Mesothelial cell of epicardium (in vitro differentiated cells): ENCODE measurements around the gene WNT10A. TPM values are rescaled to one million over a fixed set of nuclear protein-coding genes. Genes with fewer than 3 reads are reported as not detected.
"Not testable (repeated sequence)": the region's sequence is repeated elsewhere in the genome, so short reads cannot be mapped to it uniquely, and the experiment has no call there.

Source experiments
- DNase-seq, 2 experiments: peaks; one replicate each; pipeline ENCODE4 v3.0.0; 2021; ENCODE audit warnings: low spot score in 2 of 2; ENCODE audit not compliant: unreplicated experiment in 2 of 2
- H3K27ac Mint-ChIP-seq: 2 replicates; pipeline ENCODE4 v1.8.0; 2021; ENCODE audit warnings: mixed read lengths
- H3K27me3 Mint-ChIP-seq: 2 replicates; pipeline ENCODE4 v1.8.0; 2021; ENCODE audit warnings: low read depth, mixed read lengths
- H3K36me3 Mint-ChIP-seq: 2 replicates; pipeline ENCODE4 v1.8.0; 2021; ENCODE audit warnings: mixed read lengths
- H3K4me1 Mint-ChIP-seq: 2 replicates; pipeline ENCODE4 v1.8.0; 2021; ENCODE audit warnings: mixed read lengths
- H3K4me3 Mint-ChIP-seq: 2 replicates; pipeline ENCODE4 v1.8.0; 2021; ENCODE audit warnings: mild to moderate bottlenecking, moderate library complexity, mixed read lengths
- H3K9me3 Mint-ChIP-seq: 2 replicates; pipeline ENCODE4 v1.8.0; 2021; ENCODE audit warnings: mixed read lengths
- total RNA-seq: library from RNA; stranded (reverse); gene quantifications from 3 replicates; pipeline ENCODE4 v1.2.1, GENCODE V29; 2021
- TF ChIP-seq, protein P1 (sequence below): fragments of 200-600 bp; sonication (generic); IDR thresholded peaks from one replicate; pipeline ENCODE4 v1.5.0; 2021; ENCODE audit warnings: antibody characterized with exemption; ENCODE audit not compliant: unreplicated experiment

WNT10A gene
- total RNA-seq, 1 donor from 2014 or later = 53.2 TPM

DNA sequence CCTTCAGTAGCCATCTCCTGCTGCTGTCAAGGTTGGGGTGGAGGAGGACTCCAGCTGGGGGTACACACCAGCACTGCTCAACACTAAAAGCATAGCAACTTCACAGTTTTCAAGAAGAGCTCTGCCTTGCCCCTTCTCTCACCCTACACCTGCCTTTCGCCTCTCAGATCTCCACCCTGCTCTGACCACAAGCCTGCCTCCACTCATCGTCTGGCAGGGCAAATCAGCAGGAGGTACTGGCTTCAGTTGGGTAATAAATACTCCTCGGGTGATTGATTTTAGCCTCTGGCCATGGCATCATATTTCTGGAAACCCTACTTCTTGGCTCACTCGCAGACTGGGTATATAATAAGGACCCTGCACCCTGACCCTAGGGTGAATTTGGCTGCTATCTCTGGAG is 46.0 kb upstream of the WNT10A start:
- TF ChIP-seq, protein P1, sequence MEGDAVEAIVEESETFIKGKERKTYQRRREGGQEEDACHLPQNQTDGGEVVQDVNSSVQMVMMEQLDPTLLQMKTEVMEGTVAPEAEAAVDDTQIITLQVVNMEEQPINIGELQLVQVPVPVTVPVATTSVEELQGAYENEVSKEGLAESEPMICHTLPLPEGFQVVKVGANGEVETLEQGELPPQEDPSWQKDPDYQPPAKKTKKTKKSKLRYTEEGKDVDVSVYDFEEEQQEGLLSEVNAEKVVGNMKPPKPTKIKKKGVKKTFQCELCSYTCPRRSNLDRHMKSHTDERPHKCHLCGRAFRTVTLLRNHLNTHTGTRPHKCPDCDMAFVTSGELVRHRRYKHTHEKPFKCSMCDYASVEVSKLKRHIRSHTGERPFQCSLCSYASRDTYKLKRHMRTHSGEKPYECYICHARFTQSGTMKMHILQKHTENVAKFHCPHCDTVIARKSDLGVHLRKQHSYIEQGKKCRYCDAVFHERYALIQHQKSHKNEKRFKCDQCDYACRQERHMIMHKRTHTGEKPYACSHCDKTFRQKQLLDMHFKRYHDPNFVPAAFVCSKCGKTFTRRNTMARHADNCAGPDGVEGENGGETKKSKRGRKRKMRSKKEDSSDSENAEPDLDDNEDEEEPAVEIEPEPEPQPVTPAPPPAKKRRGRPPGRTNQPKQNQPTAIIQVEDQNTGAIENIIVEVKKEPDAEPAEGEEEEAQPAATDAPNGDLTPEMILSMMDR = no peak
- Mint-ChIP-seq H3K27ac (no peak overlapping the region), H3K4me1 (peaks cover 7% of the 10 kb centered on the region), H3K4me3 (no peak overlapping the region), H3K27me3 (peaks cover 18% of the 10 kb centered on the region), H3K9me3 (peaks cover 15% of the 10 kb centered on the region), H3K36me3 (peaks cover 3% of the 10 kb centered on the region)
- DNase-seq = no peak

DNA sequence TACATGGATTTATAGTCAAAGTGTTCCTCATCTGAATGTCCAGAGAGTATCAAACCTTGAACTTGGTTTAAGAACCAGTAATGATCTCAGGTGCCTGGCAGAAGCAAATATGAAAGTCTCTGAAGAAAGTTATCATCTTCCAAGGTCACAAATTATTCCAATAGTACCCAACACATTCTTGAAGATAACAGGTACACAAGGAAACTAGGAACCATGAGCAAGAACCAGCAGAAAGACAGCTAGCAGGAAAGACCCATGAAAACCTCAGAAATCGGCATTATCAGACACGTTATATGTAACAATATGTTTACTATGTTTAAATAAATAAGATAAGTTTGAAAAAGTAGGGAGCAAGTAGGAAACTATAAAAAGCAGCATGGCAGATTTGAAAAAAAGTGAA is 43.2 kb upstream of the WNT10A start:
- peaks cover 7% of the 10 kb centered on the region for H3K4me1 Mint-ChIP-seq
- H3K36me3 Mint-ChIP-seq = peaks cover 3% of the 10 kb centered on the region
- DNase-seq = no peak
- no peak overlapping the region for H3K27ac Mint-ChIP-seq
- H3K27me3 Mint-ChIP-seq = peaks cover 17% of the 10 kb centered on the region
- H3K9me3 Mint-ChIP-seq = peaks cover 28% of the 10 kb centered on the region
- no peak overlapping the region for H3K4me3 Mint-ChIP-seq
- TF ChIP-seq, protein P1 = no peak

GRCh38 chr2:218839430-218839829 is 41.2 kb upstream of the WNT10A start:
- Mint-ChIP-seq H3K4me3 (no peak overlapping the region), H3K9me3 (peaks cover 38% of the 10 kb centered on the region), H3K4me1 (peaks cover 7% of the 10 kb centered on the region), H3K27ac (no peak overlapping the region), H3K27me3 (peaks cover 7% of the 10 kb centered on the region), H3K36me3 (peaks cover 3% of the 10 kb centered on the region)
- no peak for DNase-seq
- TF ChIP-seq, protein P1 = no peak

DNA sequence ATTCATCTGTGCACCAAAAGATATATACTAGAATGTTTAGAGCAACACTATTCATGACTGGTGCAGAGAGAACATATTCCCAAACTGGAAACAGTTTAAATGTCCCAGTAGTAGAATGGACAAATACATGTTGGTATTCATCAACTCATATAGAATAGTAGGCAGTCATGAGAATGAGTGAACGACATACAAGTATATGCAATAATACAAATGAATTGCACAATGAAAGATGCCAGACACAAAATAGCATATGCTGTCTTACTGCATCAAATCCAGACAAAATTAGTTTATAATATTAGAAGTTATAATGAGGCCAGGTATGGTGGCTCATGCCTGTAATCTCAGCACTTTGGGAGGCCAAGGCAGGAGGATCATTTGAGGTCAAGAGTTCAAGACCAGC is 40.8 kb upstream of the WNT10A start:
- TF ChIP-seq, protein P1 = no peak
- Mint-ChIP-seq H3K27me3 (peaks cover 7% of the 10 kb centered on the region), H3K4me1 (peaks cover 2% of the 10 kb centered on the region), H3K27ac (no peak overlapping the region), H3K4me3 (no peak overlapping the region), H3K36me3 (peaks cover 3% of the 10 kb centered on the region), H3K9me3 (peaks cover 39% of the 10 kb centered on the region)
- DNase-seq = no peak

DNA sequence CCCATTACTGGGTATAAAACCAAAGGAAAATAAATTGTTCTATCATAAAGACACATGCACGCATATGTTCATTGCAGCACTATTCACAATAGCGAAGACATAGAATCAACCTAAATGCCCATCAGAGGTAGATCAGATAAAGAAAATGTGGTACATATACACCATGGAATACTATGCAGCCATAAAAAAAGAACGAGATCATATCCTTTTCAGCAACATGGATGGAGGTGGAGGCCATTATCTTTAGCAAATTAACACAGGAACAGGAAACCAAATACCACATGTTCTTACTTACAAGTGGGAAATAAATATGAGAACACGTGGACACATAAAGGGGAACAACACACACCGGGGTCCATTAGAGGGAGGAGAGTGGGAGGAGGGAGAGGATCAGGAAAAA is 36.3 kb upstream of the WNT10A start:
- H3K4me3 Mint-ChIP-seq, H3K27me3 Mint-ChIP-seq, H3K27ac Mint-ChIP-seq, H3K4me1 Mint-ChIP-seq, H3K36me3 Mint-ChIP-seq, DNase-seq: not testable (repeated sequence)
- H3K9me3 Mint-ChIP-seq = peaks cover 23% of the 10 kb centered on the region

DNA sequence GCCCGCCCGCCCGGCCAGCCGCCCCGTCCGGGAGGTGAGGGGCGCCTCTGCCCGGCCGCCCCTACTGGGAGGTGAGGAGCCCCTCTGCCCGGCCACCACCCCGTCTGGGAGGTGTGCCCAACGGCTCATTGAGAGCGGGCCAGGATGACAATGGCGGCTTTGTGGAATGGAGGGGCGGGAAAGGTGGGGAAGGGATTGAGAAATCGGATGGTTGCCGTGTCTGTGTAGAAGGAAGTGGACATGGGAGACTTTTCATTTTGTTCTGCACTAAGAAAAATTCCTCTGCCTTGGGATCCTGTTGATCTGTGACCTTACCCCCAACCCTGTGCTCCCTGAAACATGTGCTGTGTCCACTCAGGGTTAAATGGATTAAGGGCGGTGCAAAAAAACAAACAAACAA is 33.7 kb upstream of the WNT10A start:
- not testable (repeated sequence) for H3K27me3 Mint-ChIP-seq

DNA sequence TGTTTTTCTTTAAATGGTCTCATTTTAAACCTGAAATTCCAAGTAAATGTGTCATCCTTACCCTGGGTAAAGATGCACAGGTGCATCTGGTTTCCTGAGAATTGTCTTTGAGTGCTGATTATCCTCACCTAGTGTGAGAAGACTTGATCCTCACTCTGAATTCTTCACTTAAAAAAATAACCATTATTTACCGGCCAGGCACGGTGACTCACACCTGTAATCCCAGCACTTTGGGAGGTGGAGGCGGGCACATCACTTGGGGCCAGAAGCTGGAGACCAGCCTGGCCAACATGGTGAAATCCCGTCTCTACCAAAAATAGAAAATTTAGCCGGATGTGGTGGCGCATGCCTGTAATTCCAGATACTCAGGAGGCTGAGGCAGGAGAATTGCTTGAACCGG is 30.9 kb upstream of the WNT10A start:
- no peak overlapping the region for H3K27ac Mint-ChIP-seq
- peaks cover 12% of the 10 kb centered on the region for H3K27me3 Mint-ChIP-seq
- H3K36me3 Mint-ChIP-seq = peaks cover 5% of the 10 kb centered on the region
- DNase-seq = no peak
- no peak overlapping the region for H3K4me3 Mint-ChIP-seq
- no peaks in the 10 kb centered on the region for H3K9me3 Mint-ChIP-seq
- peaks cover 20% of the 10 kb centered on the region for H3K4me1 Mint-ChIP-seq
- TF ChIP-seq, protein P1 = no peak

More for the DNA sequence above, 33.7 kb upstream of the WNT10A start:
- not testable (repeated sequence) for H3K36me3 Mint-ChIP-seq, DNase-seq, H3K4me3 Mint-ChIP-seq, H3K4me1 Mint-ChIP-seq
- H3K9me3 Mint-ChIP-seq = peaks cover 13% of the 10 kb centered on the region
- peak overlapping the region; percentile 56 for H3K27ac Mint-ChIP-seq
